Measurements from ENCODE around the gene FN3K.
A peak's percentile ranks its signal among the peaks of the same experiment; 100 is the strongest.

FN3K gene

DNA sequence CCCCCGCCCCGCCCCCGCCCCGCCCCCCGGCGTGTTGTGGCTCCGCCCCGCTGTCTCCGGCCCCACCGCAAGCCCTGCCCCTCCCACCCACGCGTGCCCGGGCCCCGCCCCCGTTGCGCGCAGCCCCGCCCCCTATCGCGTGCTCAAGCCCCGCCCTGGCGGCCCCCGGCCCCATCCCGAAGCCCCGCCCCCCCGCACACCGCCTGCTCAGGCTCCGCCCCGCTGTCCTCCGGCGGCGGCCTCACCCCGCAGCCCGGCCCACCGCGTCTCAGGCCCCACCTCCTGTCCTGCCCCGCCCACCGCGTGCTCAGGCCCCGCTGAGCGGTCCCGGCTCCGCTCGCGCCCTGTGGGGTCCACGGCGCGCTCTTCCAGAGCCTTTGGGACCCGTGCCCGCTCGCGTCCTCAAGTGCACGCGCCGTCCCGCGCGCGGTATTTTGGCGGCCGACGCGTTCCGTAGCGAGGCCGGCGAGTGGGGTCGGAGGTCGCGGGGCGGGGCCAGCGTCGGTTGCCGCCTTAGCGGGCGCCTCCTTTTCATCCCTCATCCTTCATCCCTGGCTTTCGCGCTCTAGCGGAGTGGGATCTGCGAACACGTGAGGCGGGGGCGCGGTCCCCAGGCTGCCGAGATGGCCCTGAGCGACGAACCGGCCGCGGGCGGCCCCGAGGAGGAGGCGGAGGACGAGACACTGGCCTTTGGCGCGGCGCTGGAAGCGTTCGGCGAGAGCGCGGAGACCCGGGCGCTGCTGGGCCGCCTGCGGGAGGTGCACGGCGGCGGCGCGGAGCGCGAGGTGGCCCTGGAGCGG, 16.4 kb downstream of the FN3K start, which contains the start of gene TBCD:
TSS of gene TBCD (plus strand) at position 495 of the 800 bp plus-strand sequence. CDS start at position 624, 129 bp downstream.
- Histone ChIP-seq H3K27ac (ENCODE audit: low read depth in 2 of 2, low read length in 2 of 2) (peak within 1 kb of the TSS; percentile 87 to 90), H3K27me3 (ENCODE audit: control insufficient read depth in 2 of 2, insufficient read depth in 2 of 2, low read length in 2 of 2) (no peaks in the 10 kb centered on the region), H3K36me3 (ENCODE audit: control insufficient read depth in 2 of 2, insufficient read depth in 2 of 2, low read length in 2 of 2) (peaks cover 0 to 3% of the 10 kb centered on the region in 2 donors), H3K9ac (ENCODE audit: low read depth in 1 of 2, low read length in 2 of 2) (peak within 1 kb of the TSS; percentile 56 to 76), H3K4me1 (ENCODE audit: control insufficient read depth in 2 of 2, insufficient read depth in 2 of 2, low read length in 2 of 2) (peaks cover 9% of the 10 kb centered on the region in 2 donors), H3K9me3 (ENCODE audit: control insufficient read depth in 2 of 2, low read length in 2 of 2) (no peaks in the 10 kb centered on the region), H3K4me3 (ENCODE audit: low read length in 2 of 2) (peak within 1 kb of the TSS; percentile 79 to 84)

DNA sequence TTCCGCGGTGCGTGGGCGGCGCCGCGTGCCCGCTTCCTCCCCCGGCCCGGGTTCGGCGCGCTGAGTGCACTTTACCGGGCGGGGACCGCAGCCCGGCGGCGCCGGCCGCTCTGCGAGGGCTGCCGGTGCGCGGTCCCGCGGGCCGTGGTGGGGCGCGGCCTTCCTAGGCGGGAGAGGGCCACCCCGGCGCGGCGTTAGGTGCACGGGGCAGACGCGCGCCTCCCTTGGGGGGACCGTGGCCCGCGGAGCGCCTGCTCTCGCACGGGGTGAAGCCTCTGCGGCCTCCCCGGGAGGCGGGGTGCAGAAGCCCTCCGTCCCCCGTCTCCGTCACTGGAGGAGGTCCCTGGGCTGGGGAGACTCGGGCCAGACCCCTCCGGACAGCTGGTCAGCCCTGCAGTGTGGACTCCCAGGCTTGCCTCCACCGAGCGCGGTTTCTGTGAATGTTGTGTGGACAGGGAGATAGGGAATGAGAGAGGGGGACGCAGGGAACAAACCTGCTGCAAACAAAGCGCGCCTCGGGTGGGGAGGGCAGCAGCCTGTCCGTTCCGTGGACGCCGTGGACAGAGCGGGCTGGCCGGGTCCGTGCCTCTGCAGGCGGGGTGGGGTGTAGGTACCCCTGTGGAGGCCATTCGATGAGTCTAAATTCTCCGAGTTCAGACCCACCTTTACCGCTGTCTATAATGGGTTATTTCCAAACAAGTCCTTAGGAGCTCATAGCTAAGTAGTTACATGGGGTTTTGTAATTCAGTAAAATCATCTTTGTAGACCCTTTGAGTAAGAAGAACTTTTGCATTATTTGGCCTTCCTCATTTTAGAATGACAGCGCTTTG, 17.2 kb downstream of the FN3K start:
- Histone ChIP-seq H3K36me3 (ENCODE audit: control insufficient read depth in 2 of 2, insufficient read depth in 2 of 2, low read length in 2 of 2) (peaks cover 0 to 3% of the 10 kb centered on the region in 2 donors), H3K27me3 (ENCODE audit: control insufficient read depth in 2 of 2, insufficient read depth in 2 of 2, low read length in 2 of 2) (no peaks in the 10 kb centered on the region), H3K9ac (ENCODE audit: low read depth in 1 of 2, low read length in 2 of 2) (peak overlapping the region; percentile 56 to 76), H3K4me3 (ENCODE audit: low read length in 2 of 2) (peak overlapping the region; percentile 79 to 84), H3K4me1 (ENCODE audit: control insufficient read depth in 2 of 2, insufficient read depth in 2 of 2, low read length in 2 of 2) (peaks cover 9% of the 10 kb centered on the region in 2 donors), H3K9me3 (ENCODE audit: control insufficient read depth in 2 of 2, low read length in 2 of 2) (no peaks in the 10 kb centered on the region), H3K27ac (ENCODE audit: low read depth in 2 of 2, low read length in 2 of 2) (peak overlapping the region; percentile 87 to 90)

DNA sequence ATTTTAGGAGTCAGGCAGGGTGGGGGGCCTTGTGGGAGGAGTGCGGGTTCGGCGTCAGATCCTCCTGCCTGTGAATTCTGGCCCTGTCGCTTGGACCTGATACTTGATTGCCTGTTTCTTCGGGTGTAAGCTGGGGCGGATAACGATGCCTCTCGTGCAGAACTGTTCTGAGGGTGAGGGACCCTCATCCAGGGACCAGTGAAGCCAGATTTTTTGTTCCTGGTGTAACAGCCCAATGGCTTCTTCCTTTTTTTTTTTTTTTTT, 17.7 kb downstream of the FN3K start:
- no peak overlapping the region for H3K27ac ChIP-seq (ENCODE audit: low read depth in 2 of 2, low read length in 2 of 2)
- H3K9ac ChIP-seq (ENCODE audit: low read depth in 1 of 2, low read length in 2 of 2), result peak overlapping the region; percentile 56 to 76
- H3K4me3 ChIP-seq (ENCODE audit: low read length in 2 of 2), result peak overlapping the region; percentile 79 to 84
- H3K27me3 ChIP-seq (ENCODE audit: control insufficient read depth in 2 of 2, insufficient read depth in 2 of 2, low read length in 2 of 2), result no peaks in the 10 kb centered on the region
- H3K9me3 ChIP-seq (ENCODE audit: control insufficient read depth in 2 of 2, low read length in 2 of 2), result no peaks in the 10 kb centered on the region
- peaks cover 0 to 3% of the 10 kb centered on the region in 2 donors for H3K36me3 ChIP-seq (ENCODE audit: control insufficient read depth in 2 of 2, insufficient read depth in 2 of 2, low read length in 2 of 2)
- peaks cover 9% of the 10 kb centered on the region in 2 donors for H3K4me1 ChIP-seq (ENCODE audit: control insufficient read depth in 2 of 2, insufficient read depth in 2 of 2, low read length in 2 of 2)

DNA sequence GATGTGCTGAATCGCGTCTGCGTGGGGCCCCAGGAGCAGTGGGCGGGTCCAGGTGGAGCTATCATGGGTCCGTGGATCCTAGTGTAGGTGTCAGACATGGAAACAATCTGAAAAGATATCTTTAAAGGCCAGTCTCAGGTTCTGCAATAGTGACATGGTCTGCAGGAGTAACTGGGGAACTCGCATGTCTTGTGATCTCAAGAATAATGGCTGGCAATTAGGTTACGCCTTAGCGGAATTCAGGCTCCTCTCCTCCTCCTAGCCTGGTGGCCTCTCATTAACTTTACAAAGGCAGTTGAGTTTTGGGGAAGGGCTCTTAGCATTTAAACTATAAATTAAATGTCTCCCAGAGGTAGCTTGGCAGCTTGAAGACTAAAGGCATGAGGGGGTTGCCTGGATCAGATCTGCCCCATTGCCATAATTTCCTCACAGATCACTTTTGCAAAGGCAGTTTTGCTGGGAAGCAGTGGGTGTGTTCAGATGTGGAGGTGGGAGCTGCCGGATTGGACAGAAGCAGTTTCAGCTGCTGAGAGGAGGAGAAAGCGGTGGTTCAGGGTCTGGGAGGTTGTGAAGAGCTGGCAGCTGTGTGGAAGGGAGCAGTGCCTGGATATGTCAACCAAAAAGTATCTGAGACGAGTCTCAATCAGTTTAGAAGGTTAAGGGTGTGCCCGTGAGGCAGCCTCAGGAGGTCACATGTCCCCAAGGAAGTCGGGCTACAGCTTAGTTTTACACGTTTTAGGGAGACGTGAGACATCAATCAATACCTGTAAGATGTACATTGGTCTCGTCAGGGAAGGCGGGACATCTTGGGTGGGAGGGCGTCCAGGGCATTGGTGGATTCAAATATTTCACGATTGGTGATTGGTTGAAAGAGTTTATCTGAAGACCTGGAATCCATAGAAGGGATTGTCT, 19.1 kb downstream of the FN3K start:
- Histone ChIP-seq H3K27ac (ENCODE audit: low read depth in 2 of 2, low read length in 2 of 2) (peak overlapping the region in 1 of 2 donors; percentile 38), H3K4me3 (ENCODE audit: low read length in 2 of 2) (peak overlapping the region; percentile 34 to 45), H3K9ac (ENCODE audit: low read depth in 1 of 2, low read length in 2 of 2) (peak overlapping the region in 1 of 2 donors; percentile 26), H3K9me3 (ENCODE audit: control insufficient read depth in 2 of 2, low read length in 2 of 2) (no peaks in the 10 kb centered on the region), H3K36me3 (ENCODE audit: control insufficient read depth in 2 of 2, insufficient read depth in 2 of 2, low read length in 2 of 2) (peaks cover 0 to 3% of the 10 kb centered on the region in 2 donors), H3K27me3 (ENCODE audit: control insufficient read depth in 2 of 2, insufficient read depth in 2 of 2, low read length in 2 of 2) (no peaks in the 10 kb centered on the region), H3K4me1 (ENCODE audit: control insufficient read depth in 2 of 2, insufficient read depth in 2 of 2, low read length in 2 of 2) (peaks cover 9% of the 10 kb centered on the region in 2 donors)

DNA sequence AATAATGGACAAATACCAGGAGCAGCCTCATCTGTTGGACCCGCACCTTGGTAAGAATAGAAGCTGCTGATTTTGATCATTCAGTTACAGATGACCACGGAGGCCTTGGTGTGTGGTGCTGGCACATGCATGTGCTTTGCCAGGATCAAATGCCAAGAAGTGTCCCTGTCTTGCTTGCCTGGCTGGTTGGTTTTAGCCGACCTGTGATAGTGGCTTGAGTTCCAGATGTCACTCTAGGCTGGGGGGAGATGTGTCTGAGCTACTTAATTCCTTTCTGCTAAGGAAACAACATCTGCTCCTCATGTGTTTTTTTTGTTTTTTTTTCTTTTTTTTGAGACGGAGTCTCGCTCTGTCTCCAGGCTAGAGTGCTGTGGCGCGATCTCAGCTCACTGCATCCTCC, 20.8 kb downstream of the FN3K start:
- no peaks in the 10 kb centered on the region for H3K27me3 ChIP-seq (ENCODE audit: control insufficient read depth in 2 of 2, insufficient read depth in 2 of 2, low read length in 2 of 2)
- H3K27ac ChIP-seq (ENCODE audit: low read depth in 2 of 2, low read length in 2 of 2), result no peak overlapping the region
- H3K4me3 ChIP-seq (ENCODE audit: low read length in 2 of 2), result no peak overlapping the region
- H3K9ac ChIP-seq (ENCODE audit: low read depth in 1 of 2, low read length in 2 of 2), result no peak overlapping the region
- no peaks in the 10 kb centered on the region for H3K9me3 ChIP-seq (ENCODE audit: control insufficient read depth in 2 of 2, low read length in 2 of 2)
- H3K4me1 ChIP-seq (ENCODE audit: control insufficient read depth in 2 of 2, insufficient read depth in 2 of 2, low read length in 2 of 2), result peaks cover 9% of the 10 kb centered on the region in 2 donors
- peaks cover 0 to 3% of the 10 kb centered on the region in 2 donors for H3K36me3 ChIP-seq (ENCODE audit: control insufficient read depth in 2 of 2, insufficient read depth in 2 of 2, low read length in 2 of 2)

DNA sequence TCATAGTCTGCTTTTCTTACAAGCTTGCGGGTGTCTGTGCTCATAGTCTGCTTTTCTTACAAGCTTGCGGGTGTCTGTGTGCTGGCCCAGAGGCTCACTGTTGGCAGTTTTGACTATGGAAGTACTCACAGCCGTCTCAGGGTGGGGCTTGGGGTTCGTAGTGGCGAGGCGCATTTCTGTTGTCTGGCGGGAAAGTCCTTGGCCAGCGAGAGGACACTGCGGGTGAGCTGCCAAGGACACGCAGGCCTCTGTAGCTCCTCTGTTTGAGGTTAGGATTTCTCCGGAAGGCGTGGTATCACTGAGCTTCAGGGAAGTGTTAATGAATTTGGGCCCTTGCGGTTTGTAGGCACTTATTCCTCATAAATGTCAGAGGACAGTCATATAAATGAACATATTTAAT, 30.0 kb downstream of the FN3K start:
- Histone ChIP-seq H3K27me3 (ENCODE audit: control insufficient read depth in 2 of 2, insufficient read depth in 2 of 2, low read length in 2 of 2) (no peaks in the 10 kb centered on the region), H3K4me3 (ENCODE audit: low read length in 2 of 2) (no peak overlapping the region), H3K9ac (ENCODE audit: low read depth in 1 of 2, low read length in 2 of 2) (no peak overlapping the region), H3K36me3 (ENCODE audit: control insufficient read depth in 2 of 2, insufficient read depth in 2 of 2, low read length in 2 of 2) (peaks cover 0 to 18% of the 10 kb centered on the region in 2 donors), H3K27ac (ENCODE audit: low read depth in 2 of 2, low read length in 2 of 2) (no peak overlapping the region), H3K9me3 (ENCODE audit: control insufficient read depth in 2 of 2, low read length in 2 of 2) (no peaks in the 10 kb centered on the region), H3K4me1 (ENCODE audit: control insufficient read depth in 2 of 2, insufficient read depth in 2 of 2, low read length in 2 of 2) (peaks cover 2% of the 10 kb centered on the region in 2 donors)

DNA sequence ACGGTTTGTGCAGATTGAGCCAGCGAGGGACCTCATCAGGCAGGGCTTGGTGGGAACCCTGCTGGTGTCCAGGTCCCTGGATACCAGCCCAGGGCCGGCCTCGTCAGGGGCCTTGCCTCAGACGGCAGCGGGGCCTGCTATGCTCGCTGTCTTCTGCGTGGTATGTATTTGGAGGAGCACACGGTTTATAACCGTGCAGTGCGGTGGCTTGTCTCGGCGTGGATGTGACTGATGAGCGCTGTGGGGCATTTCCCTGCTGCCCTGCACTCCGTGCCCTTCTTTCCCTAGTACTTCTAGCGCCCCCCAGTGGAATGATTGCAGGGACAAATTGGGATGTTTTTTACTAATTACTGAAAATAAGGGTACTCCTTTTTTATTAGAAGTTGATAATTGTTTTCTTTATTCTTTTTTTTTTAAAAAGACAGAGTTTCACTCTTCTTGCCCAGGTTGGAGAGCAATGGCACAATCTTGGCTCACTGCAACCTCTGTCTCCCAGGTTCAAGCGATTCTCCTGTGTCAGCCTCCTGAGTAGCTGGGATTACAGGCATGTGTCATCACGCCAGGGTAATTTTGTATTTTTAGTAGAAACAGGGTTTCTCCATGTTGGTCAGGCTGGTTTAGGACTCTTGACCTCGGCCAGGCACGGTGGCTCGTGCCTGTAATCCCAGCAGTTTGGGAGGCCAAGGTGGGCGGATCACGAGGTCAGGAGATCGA, 31.8 kb downstream of the FN3K start:
- Histone ChIP-seq H3K36me3 (ENCODE audit: control insufficient read depth in 2 of 2, insufficient read depth in 2 of 2, low read length in 2 of 2) (peaks cover 0 to 18% of the 10 kb centered on the region in 2 donors), H3K27me3 (ENCODE audit: control insufficient read depth in 2 of 2, insufficient read depth in 2 of 2, low read length in 2 of 2) (no peaks in the 10 kb centered on the region), H3K4me1 (ENCODE audit: control insufficient read depth in 2 of 2, insufficient read depth in 2 of 2, low read length in 2 of 2) (peaks cover 2 to 6% of the 10 kb centered on the region in 2 donors), H3K27ac (ENCODE audit: low read depth in 2 of 2, low read length in 2 of 2) (no peak overlapping the region), H3K4me3 (ENCODE audit: low read length in 2 of 2) (no peak overlapping the region), H3K9me3 (ENCODE audit: control insufficient read depth in 2 of 2, low read length in 2 of 2) (no peaks in the 10 kb centered on the region), H3K9ac (ENCODE audit: low read depth in 1 of 2, low read length in 2 of 2) (no peak overlapping the region)

DNA sequence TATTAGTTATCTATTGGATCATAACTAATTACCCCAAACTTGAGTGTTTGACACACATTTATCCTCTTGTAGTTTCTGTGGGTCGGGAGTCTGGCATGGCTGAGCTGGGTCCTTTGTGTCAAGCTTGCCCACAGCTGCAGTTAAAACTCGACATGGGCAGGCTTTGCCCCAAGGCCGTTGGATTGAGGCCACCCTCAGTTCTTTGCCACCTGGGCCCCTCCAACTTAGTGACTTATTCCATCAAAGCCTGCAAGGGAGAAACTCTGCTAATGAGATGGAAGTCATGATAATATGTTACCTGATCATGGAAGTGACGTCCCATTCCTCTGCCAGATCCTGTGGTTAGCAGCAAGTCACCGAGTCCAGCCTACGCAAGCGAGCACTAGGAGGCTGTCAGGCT, 33.6 kb downstream of the FN3K start:
- H3K4me3 ChIP-seq (ENCODE audit: low read length in 2 of 2), result no peak overlapping the region
- H3K27me3 ChIP-seq (ENCODE audit: control insufficient read depth in 2 of 2, insufficient read depth in 2 of 2, low read length in 2 of 2), result no peaks in the 10 kb centered on the region
- no peak overlapping the region for H3K27ac ChIP-seq (ENCODE audit: low read depth in 2 of 2, low read length in 2 of 2)
- peaks cover 0 to 15% of the 10 kb centered on the region in 2 donors for H3K36me3 ChIP-seq (ENCODE audit: control insufficient read depth in 2 of 2, insufficient read depth in 2 of 2, low read length in 2 of 2)
- H3K4me1 ChIP-seq (ENCODE audit: control insufficient read depth in 2 of 2, insufficient read depth in 2 of 2, low read length in 2 of 2), result peaks cover 2 to 11% of the 10 kb centered on the region in 2 donors
- H3K9ac ChIP-seq (ENCODE audit: low read depth in 1 of 2, low read length in 2 of 2), result no peak overlapping the region
- no peaks in the 10 kb centered on the region for H3K9me3 ChIP-seq (ENCODE audit: control insufficient read depth in 2 of 2, low read length in 2 of 2)

DNA sequence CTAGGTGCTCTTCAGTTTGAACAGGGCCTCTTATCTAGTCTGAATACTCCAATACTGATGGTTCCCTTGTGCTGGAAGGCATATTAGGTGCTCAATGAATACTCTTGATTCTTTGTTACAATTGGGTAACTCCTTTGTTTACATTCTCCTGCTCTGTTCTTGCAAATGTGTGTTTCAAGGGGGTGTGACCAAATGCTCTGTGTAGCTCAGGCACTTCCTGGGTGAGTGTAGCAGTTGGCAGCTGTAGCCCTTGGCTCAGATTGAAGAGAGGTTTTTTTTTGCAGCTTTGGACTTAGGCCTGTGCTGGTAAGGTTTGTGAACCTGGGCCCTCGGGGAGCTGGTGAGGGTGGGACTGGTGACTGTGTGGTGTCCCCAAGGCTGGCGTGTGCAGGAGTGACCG, 36.6 kb downstream of the FN3K start:
- peak overlapping the region; percentile 19 to 32 for H3K9ac ChIP-seq (ENCODE audit: low read depth in 1 of 2, low read length in 2 of 2)
- H3K36me3 ChIP-seq (ENCODE audit: control insufficient read depth in 2 of 2, insufficient read depth in 2 of 2, low read length in 2 of 2), result peaks cover 0 to 13% of the 10 kb centered on the region in 2 donors

More for the DNA sequence above, 36.6 kb downstream of the FN3K start:
- peaks cover 1 to 10% of the 10 kb centered on the region in 2 donors for H3K4me1 ChIP-seq (ENCODE audit: control insufficient read depth in 2 of 2, insufficient read depth in 2 of 2, low read length in 2 of 2)
- H3K27ac ChIP-seq (ENCODE audit: low read depth in 2 of 2, low read length in 2 of 2), result peak overlapping the region; percentile 58 to 68
- peak overlapping the region in 1 of 2 donors; percentile 10 for H3K4me3 ChIP-seq (ENCODE audit: low read length in 2 of 2)
- no peaks in the 10 kb centered on the region for H3K9me3 ChIP-seq (ENCODE audit: control insufficient read depth in 2 of 2, low read length in 2 of 2)
- no peaks in the 10 kb centered on the region for H3K27me3 ChIP-seq (ENCODE audit: control insufficient read depth in 2 of 2, insufficient read depth in 2 of 2, low read length in 2 of 2)

Data from mucosa of rectum (tissue), 2 donors.